OCI-LY1 (cell line): ENCODE data around the gene LRCH1.

Experiments used
- H2AFZ ChIP-seq: fragments of 200-600 bp; sonication (generic), shearing (Covaris generic); 2 replicates; pipeline ENCODE4 v1.6.0; 2014; ENCODE audit warnings: antibody characterized with exemption, mild to moderate bottlenecking, low read length
- H3F3A ChIP-seq: fragments of 200-600 bp; sonication (generic), shearing (Covaris generic); 2 replicates; pipeline ENCODE4 v1.6.0; 2014; ENCODE audit warnings: mild to moderate bottlenecking, antibody characterized with exemption, low read length, moderate library complexity; ENCODE audit not compliant: insufficient read depth
- H3K27ac ChIP-seq: fragments of 200-600 bp; sonication (generic); 2 replicates; pipeline ENCODE4 v1.5.1; 2014; ENCODE audit warnings: low read length, mixed run types, mild to moderate bottlenecking, low read depth; ENCODE audit not compliant: poor library complexity, severe bottlenecking
- H3K27me3 ChIP-seq: fragments of 200-600 bp; sonication (generic); 2 replicates; pipeline ENCODE4 v1.6.0; 2014; ENCODE audit warnings: antibody characterized with exemption, mild to moderate bottlenecking, low read length, moderate library complexity; ENCODE audit not compliant: insufficient read depth
- H3K36me3 ChIP-seq: fragments of 200-600 bp; sonication (generic); 2 replicates; pipeline ENCODE4 v1.6.1; 2014; ENCODE audit warnings: mild to moderate bottlenecking, antibody characterized with exemption, low read length, moderate library complexity, mixed read lengths; ENCODE audit not compliant: insufficient read depth
- H3K4me1 ChIP-seq: fragments of 200-600 bp; sonication (generic); 2 replicates; pipeline ENCODE4 v1.5.1; 2014; ENCODE audit warnings: mild to moderate bottlenecking, low read length, moderate library complexity; ENCODE audit not compliant: insufficient read depth, severe bottlenecking
- H3K4me2 ChIP-seq: fragments of 200-600 bp; sonication (generic), shearing (Covaris generic); 2 replicates; pipeline ENCODE4 v1.6.1; 2014; ENCODE audit warnings: low read length
- H3K4me3 ChIP-seq: fragments of 200-600 bp; sonication (generic); 2 replicates; pipeline ENCODE4 v1.5.1; 2014; ENCODE audit warnings: low read length, low read depth, mild to moderate bottlenecking, mixed read lengths; ENCODE audit not compliant: poor library complexity, severe bottlenecking
- H3K79me2 ChIP-seq: fragments of 200-600 bp; shearing (Covaris generic); 2 replicates; pipeline ENCODE4 v1.6.1; 2016; ENCODE audit warnings: mixed run types, low read length, mixed read lengths; ENCODE audit not compliant: insufficient read depth
- H3K9ac ChIP-seq: fragments of 200-600 bp; sonication (generic), shearing (Covaris generic); 2 replicates; pipeline ENCODE4 v1.6.1; 2014; ENCODE audit warnings: mild to moderate bottlenecking, low read length, mixed read lengths
- H3K9me2 ChIP-seq: fragments of 200-600 bp; sonication (generic), shearing (Covaris generic); 2 replicates; pipeline ENCODE4 v1.6.1; 2014; ENCODE audit warnings: low read depth, mild to moderate bottlenecking, low read length, mixed read lengths
- H3K9me3 ChIP-seq: fragments of 200-600 bp; shearing (Covaris generic); 2 replicates; pipeline ENCODE4 v1.6.1; 2014; ENCODE audit warnings: low read length, mixed read lengths
- H4K20me1 ChIP-seq: fragments of 200-600 bp; sonication (generic), shearing (Covaris generic); 2 replicates; pipeline ENCODE4 v1.6.0; 2016; ENCODE audit warnings: mild to moderate bottlenecking, low read length; ENCODE audit not compliant: insufficient read depth
- CTCF ChIP-seq: fragments of 200-600 bp; sonication (generic), shearing (Covaris generic); IDR thresholded peaks from 2 replicates; pipeline ENCODE4 v1.5.1; 2017; ENCODE audit warnings: mild to moderate bottlenecking, antibody characterized with exemption, low read length, moderate library complexity, mixed read lengths
- EZH2 ChIP-seq: fragments of 200-600 bp; sonication (generic), shearing (Covaris generic); IDR thresholded peaks from 2 replicates; pipeline ENCODE4 v1.8.0; 2017; ENCODE audit warnings: borderline replicate concordance, mixed run types, mild to moderate bottlenecking, antibody characterized with exemption, low read length, moderate library complexity, mixed read lengths

The LRCH1 gene

GRCh38 chr13:46698014-46698413 lies 145.0 kb downstream of the LRCH1 start:
- Histone ChIP-seq H3K9ac (no peak overlapping the region), H4K20me1 (no peaks in the 10 kb centered on the region), H3K27me3 (no peaks in the 10 kb centered on the region), H3K9me2 (no peaks in the 10 kb centered on the region), H3K4me2 (no peak overlapping the region), H3K9me3 (no peaks in the 10 kb centered on the region), H3K27ac (no peak overlapping the region), H3K36me3 (peaks cover 24% of the 10 kb centered on the region; the same call in 1 of the 2 replicates), H3F3A (no peaks in the 10 kb centered on the region), H2AFZ (no peak overlapping the region), H3K4me3 (no peak overlapping the region), H3K79me2 (no peaks in the 10 kb centered on the region), H3K4me1 (no peaks in the 10 kb centered on the region)
- TF ChIP-seq CTCF (no peak), EZH2 (no peak)

DNA sequence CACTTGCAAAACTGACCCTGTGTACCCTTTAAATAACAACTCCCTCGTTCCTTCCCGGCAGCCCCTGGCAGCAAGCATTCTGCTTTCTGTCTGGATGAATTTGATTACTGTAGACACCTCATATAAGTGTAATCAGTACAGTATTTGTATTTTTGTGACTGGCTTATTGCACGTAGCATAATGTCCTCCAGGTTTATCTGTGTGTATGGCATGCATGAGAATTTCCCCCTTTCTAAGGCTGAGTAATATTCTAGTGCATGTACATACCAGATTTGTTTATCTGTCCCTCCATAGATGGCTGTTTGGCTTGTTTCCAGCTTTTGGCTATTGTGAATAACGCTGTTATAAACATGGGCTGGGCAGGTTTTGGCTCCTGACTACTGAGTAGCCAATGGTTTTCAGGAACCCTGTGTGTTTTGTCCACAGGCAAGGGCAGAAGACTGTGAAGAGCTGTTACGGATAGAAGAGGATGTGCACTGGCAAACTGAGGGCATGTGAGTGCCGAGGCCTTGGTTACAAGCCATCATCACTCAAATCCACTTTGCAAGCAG lies 146.0 kb downstream of the LRCH1 start:
- H3K27ac ChIP-seq: no peak overlapping the region
- H3K4me2 ChIP-seq: no peak overlapping the region
- no peak overlapping the region for H3K4me3 ChIP-seq
- H3K9ac ChIP-seq: no peak overlapping the region
- H4K20me1 ChIP-seq: no peaks in the 10 kb centered on the region
- no peaks in the 10 kb centered on the region for H3K27me3 ChIP-seq
- no peaks in the 10 kb centered on the region for H3K4me1 ChIP-seq
- TF ChIP-seq EZH2 (no peak), CTCF (no peak)
- H3K36me3 ChIP-seq: peaks cover 24% of the 10 kb centered on the region; the same call in 1 of the 2 replicates
- H3K79me2 ChIP-seq: no peaks in the 10 kb centered on the region
- H3F3A ChIP-seq: no peaks in the 10 kb centered on the region
- no peaks in the 10 kb centered on the region for H3K9me3 ChIP-seq
- no peak overlapping the region for H2AFZ ChIP-seq
- no peaks in the 10 kb centered on the region for H3K9me2 ChIP-seq

- H3K9me2 ChIP-seq: no peaks in the 10 kb centered on the region
- no peaks in the 10 kb centered on the region for H3K79me2 ChIP-seq
- H3K9ac ChIP-seq: no peak overlapping the region
- no peak overlapping the region for H3K27ac ChIP-seq
- H3F3A ChIP-seq: no peaks in the 10 kb centered on the region
- H3K36me3 ChIP-seq: 0 out of 2 replicates have a peak, but pooled peaks cover 6% of the 10 kb centered on the region
- H3K27me3 ChIP-seq: no peaks in the 10 kb centered on the region
- no peaks in the 10 kb centered on the region for H4K20me1 ChIP-seq
- no peaks in the 10 kb centered on the region for H3K4me1 ChIP-seq
- H3K9me3 ChIP-seq: no peaks in the 10 kb centered on the region
- no peak overlapping the region for H3K4me2 ChIP-seq
- TF ChIP-seq EZH2: no peak
- TF ChIP-seq CTCF: no peak
- no peak overlapping the region for H2AFZ ChIP-seq
- no peak overlapping the region for H3K4me3 ChIP-seq
Measured at GRCh38 chr13:46712524-46712923, 159.6 kb downstream of the LRCH1 start.
